ENCODE measurements around the gene ADCY2.
A peak's percentile ranks its signal among the peaks of the same experiment; 100 is the strongest.

Gene ADCY2
- long read RNA-seq, donor 1, full-length matches to known transcripts = 1 of 1 reads
- long read RNA-seq, donor 1, partial matches to known transcripts = 0 of 1 reads
- long read RNA-seq, donor 1, other reads (novel, unspliced or antisense) = 0 of 1 reads
- long read RNA-seq, donor 2 = 0 reads
- long read RNA-seq, donor 3 = 0 reads
- long read RNA-seq, donor 4, full-length matches to known transcripts = 1 of 1 reads
- long read RNA-seq, donor 4, partial matches to known transcripts = 0 of 1 reads
- long read RNA-seq, donor 4, other reads (novel, unspliced or antisense) = 0 of 1 reads
- long read RNA-seq, donor 5 = 0 reads
- long read RNA-seq, donor 6 = 0 reads
- long read RNA-seq, donor 7 = 0 reads
- long read RNA-seq, donor 8 = 0 reads

DNA sequence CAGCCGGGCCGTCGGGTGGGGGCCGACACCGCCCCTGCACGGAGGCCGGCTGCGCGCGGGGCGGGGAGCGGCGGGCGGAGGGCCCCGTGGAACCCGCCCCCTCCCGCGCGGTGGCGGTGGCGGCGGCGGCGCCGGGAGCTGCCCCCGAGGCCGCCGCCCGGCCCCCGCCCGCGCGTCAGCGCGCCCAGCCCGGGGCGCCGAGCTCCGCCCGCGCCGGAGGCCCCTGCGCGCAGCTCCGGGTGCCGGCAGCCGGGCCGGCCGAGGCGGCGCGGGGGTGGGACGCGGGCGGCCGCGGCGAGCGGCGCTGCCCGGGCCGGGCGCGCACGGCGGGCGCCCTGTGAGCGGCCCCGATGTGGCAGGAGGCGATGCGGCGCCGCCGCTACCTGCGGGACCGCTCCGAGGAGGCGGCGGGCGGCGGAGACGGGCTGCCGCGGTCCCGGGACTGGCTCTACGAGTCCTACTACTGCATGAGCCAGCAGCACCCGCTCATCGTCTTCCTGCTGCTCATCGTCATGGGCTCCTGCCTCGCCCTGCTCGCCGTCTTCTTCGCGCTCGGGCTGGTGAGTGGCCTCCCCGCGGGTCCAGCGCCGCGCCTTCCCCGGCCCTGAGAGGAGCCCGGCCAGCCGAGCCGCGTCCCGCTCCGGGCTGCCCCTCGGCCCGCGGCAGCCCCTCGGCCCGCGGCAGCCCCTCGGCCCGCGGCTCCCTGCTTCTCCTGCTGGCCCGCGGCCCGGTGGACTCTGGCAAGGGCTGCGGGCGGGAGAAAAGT, at the start of gene ADCY2:
Gene ADCY2 (plus strand): TSS at position 192 of the 766 bp plus-strand sequence. CDS start 159 bp downstream, at position 351.
- peak; percentile 78 for DNase-seq

DNA sequence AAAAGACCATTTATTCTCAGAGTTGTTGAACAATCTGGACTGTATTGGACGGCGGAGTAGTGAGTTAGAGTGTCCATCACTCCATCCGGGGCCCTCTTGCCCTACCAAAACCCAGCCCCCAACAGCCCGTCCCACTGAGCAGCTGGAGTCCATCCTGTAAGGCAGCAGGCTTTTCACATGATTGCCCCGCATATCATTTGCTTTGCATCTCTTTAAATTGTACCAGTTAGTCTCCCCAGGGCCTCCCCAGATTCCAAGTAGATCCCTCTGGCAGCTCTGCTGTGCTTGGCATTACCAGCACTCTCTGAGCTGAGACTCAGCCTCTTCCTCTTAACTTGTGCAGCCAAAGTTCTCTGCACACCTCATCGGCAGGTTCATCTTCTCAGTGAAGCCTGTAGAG, 48.6 kb upstream of the ADCY2 start:
- DNase-seq = no peak

- DNase-seq = no peak
These were observed 47.6 kb upstream of the ADCY2 start for GRCh38 chr5:7348168-7348854.

DNA sequence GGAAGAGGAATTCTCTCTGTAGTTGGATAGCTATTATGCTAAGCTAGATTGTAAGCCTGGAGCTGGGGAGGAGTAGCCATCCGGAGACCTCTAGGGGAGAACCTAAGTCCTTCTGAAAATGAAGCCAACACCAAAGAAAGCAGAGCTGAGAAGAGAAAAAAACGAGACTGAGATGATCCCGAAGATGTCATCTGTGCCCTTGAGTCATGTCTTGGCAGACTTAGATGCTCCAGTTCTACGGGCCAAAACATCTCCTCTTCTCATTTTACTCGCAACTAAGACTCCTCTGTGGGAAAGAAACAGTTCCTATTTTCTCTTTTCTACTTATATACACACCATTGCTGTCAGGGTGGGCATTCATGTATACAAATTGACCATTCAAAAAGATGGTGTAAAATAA, 34.3 kb upstream of the ADCY2 start:
- no peak for DNase-seq

DNA sequence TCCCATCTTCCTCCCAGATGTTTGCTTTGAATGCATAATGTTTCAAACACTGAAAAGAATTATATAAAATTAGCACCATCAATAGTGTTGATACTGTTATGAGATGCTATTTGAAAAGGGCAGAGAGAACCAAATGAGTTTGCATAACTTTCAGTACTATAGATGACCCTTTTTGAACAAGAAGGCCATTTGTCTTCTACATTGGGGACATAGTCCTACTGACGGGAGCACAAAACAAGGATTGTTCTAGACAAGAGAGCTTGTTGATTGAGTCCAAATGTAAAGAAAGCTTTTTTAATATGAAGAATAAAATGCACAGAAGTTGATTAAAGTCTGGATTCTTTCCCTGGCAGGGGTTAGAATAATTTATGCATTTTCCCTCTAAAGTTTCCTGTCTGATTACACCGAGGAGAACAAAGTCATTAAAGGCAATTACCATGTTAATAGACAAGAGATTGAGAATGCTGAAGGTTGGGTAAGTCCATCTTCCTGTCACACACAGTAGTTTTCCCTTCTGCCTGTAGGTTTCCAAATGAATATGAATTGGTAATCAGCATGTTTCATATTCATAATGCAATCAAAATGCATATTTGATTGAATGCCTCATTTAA, 32.8 kb upstream of the ADCY2 start:
- no peak for DNase-seq

- DNase-seq = no peak
These were observed 31.6 kb upstream of the ADCY2 start for GRCh38 chr5:7364226-7364875.

GRCh38 chr5:7367780-7368179, 28.2 kb upstream of the ADCY2 start:
- DNase-seq = no peak

DNA sequence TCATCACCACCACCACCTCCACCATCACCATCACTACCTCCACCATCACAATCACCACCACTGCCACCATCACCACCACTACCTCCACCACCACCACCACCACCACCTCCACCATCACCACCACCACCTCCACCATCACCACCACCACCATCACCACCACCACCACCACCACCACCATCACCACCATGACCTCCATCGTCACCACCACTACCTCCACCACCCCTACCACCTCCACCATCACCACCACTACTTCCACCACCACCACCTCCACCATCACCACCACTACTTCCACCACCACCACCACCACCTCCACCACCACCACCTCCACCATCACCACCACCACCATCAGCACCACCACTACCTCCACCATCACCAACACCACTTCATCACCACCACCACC, 23.5 kb upstream of the ADCY2 start:
- DNase-seq = no peak

DNA sequence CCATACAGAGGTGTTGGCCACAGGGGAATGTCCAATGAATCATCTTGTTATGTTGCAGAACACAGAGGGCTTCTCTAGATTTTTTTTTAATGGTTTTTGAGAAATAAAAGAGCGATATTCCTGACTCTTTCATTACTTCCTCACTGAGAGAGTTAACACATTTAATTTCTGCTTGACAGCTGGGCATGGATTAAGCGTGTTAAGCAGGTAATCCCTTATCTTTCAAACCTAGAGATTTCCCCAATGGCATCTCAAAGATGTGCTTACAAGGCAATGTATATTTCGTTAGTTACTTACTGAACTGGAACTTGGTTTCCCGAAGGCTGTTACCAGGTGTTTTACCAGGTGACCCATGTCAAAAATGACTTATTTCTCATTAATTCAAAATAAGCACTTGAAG, 21.8 kb upstream of the ADCY2 start:
- DNase-seq = no peak

GRCh38 chr5:7375457-7375856, 20.5 kb upstream of the ADCY2 start:
- DNase-seq = no peak

DNA sequence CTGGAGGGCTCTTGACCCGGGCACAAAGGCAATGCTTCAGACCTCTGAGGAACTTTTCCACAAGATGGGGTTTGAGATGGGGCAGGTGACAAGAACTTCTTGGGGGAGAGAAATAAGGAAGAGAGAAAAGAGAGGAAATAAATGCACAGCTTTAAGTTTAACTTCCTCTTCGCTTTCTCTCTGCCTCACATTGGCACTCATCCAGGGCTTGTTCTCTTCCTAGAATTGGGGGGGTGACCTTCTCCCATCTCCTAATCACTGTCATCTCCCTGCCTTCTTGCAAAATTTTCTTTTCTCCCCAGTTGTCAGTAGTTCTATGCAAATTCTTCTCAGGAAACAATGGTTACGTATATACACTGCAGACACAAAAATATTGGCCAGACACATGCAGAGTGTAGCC, 19.1 kb upstream of the ADCY2 start:
- no peak for DNase-seq

DNA sequence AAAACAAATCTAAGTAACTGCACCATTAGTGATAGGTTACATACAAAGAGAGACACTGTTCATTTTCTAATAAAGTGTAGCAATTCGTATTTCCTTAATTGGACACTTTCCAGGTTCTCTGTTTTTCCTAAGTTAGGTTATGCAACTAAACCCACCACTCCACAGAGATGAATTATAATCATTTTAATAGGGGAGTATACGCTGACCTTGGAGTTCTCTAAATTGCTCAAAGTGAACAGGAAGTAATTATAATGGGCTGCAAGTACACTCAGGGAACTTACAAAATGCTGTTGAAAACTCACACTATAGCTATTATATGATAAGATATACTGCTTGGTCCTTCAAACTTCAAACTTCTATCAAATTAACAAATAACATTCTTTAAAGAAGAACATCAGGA, 18.2 kb upstream of the ADCY2 start:
- DNase-seq = no peak

GRCh38 chr5:7382588-7382987, 13.3 kb upstream of the ADCY2 start:
- no peak for DNase-seq

DNA sequence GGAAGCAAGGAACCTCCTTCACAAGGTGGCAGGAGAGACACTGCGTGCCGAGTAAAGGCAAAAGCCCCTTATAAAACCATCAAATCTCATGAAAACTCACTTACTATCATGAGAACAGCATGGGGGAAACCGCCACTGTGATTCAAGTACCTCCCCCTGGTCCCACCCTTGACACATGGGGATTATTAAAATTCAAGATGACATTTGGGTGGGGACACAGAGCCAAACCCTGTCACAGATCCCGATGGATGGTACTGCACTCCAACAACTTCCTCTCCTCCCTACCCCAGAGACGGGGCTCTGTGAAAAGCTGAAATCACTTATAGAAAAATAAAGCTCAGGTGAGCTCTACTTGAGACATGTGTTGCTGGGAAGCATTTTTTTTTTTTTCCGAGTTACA, 10.3 kb upstream of the ADCY2 start:
- no peak for DNase-seq

DNA sequence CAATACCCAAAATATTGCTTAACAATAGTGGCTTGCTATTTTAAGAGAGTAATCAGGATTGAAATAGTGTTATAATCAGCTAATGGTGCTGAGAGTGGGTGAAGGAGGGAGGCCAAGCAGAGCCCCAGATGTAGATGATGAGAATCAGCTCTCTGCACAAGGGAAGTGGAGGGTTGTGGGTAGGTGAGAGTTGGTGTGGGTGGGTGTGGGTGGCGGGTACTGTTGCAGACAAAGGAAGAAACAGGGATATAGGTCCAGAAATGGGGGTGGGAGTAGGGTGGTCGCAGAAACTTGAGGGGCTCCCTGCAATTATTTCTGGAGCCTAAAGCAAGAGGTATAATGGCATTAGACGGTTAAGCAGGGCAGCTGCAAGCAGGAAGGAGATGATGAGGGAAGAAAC, 7.4 kb upstream of the ADCY2 start:
- DNase-seq = no peak

DNA sequence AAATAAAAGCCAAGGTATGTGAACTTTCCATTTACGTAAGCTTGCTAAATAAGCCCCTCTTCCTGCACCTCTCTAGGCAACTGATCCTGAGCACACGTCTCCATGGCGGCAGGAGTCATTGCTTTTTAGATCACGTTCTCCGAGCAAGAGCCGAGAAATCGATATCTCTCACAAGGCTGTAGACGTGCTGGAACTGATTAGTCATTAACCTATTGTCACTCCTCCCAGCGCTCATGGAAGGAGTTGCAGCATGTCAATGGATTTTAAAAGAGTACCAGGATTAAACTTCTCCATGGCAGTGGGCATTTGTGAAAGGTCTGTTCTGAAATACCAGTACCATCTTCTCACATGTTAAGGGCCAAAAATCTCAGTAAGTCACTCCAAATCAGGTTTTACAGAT, 4.7 kb upstream of the ADCY2 start:
- no peak for DNase-seq

DNA sequence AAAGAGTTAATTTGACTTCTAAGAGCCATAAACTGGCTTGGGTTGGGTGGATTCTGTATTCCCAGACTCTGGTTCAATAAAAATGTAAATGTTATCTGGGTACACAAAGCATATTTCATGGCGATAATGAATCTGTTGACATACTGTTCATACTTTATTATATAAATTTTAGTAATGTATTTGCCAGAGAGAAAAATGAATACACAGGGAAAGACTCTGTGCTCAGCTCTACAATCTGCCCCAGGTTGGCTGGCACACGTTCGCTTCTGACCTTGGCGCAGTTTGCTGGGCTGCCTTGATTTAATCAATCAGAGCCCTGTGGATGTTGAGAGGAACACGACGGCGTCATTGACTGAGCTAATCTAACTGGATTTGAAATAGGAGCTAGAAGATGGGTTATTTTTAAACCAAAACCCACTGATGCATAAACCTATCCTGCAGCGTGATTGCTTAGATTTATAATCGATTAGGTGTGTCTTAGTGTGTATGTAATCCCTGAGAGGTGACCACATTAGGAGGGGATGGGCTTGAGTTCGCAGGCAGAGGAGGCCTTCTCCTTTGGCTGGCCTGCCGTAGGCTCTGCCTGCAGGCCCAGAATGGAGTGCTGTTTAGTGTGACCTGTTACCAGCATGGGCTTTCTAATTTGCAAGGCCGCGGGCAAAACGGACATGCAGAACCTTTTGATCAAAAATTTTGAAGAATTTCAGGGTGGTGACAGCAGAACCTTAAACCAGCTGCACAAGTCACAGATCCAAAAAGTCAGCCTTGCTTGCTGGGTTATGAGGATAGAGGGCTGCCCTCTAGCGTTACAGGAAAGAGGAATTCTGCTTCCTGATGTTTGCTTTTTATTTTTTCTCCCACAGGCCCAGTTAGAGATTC, 3.9 kb upstream of the ADCY2 start:
- DNase-seq = peak; percentile 37

GRCh38 chr5:7392693-7393024, 3.3 kb upstream of the ADCY2 start:
- DNase-seq = no peak

- DNase-seq = no peak
These were observed 1.8 kb upstream of the ADCY2 start for GRCh38 chr5:7393921-7394799.

GRCh38 chr5:7394889-7395431, 978 bp upstream of the ADCY2 start:
- DNase-seq = peak; percentile 58

Data from right kidney (tissue), 9 donors.